Keratinocyte (primary cell): ENCODE results near the gene HPCAL1. TPM values are rescaled to one million over a fixed set of nuclear protein-coding genes. Genes with fewer than 3 reads are reported as not detected.

Source experiments
- DNase-seq: peaks from one replicate; pipeline ENCODE4 v3.0.0-alpha.2; 2011; ENCODE audit warnings: low read depth, missing footprints, low spot score
- FAIRE-seq: peaks from 2 replicates; lab custom pipeline; 2011; peaks lifted over from hg19 to GRCh38; lab: Jason Lieb, UNC
- H2AFZ ChIP-seq: 2 replicates; pipeline ENCODE4 v1.6.0; 2012; ENCODE audit warnings: low read length, control low read depth, inconsistent platforms; ENCODE audit not compliant: control insufficient read depth
- H3K27ac ChIP-seq: 2 replicates; pipeline ENCODE4 v1.5.1; 2011; ENCODE audit warnings: low read length; ENCODE audit not compliant: control insufficient read depth, insufficient read depth
- H3K27me3 ChIP-seq: 3 replicates; pipeline ENCODE4 v1.6.0; 2011; ENCODE audit warnings: low read length; ENCODE audit not compliant: control insufficient read depth, insufficient read depth; ENCODE audit errors: extremely low read depth
- H3K36me3 ChIP-seq, 2 experiments: 2 replicates in 1 of 2; 3 replicates in 1 of 2; pipeline ENCODE4 v1.5.1; 2011; ENCODE audit warnings: low read length in 2 of 2, mild to moderate bottlenecking in 1 of 2; ENCODE audit not compliant: control insufficient read depth in 2 of 2, insufficient read depth in 2 of 2; ENCODE audit errors: extremely low read depth in 1 of 2
- H3K4me1 ChIP-seq: 3 replicates; pipeline ENCODE4 v1.5.1; 2011; ENCODE audit warnings: low read length; ENCODE audit not compliant: control insufficient read depth, insufficient read depth; ENCODE audit errors: extremely low read depth
- H3K4me2 ChIP-seq: 3 replicates; pipeline ENCODE4 v1.6.0; 2011; ENCODE audit warnings: low read depth, low read length; ENCODE audit not compliant: control insufficient read depth, insufficient read depth; ENCODE audit errors: extremely low read depth
- H3K4me3 ChIP-seq, 3 experiments: fragments of 200-600 bp in 1 of 3; sonication (generic) in 1 of 3; 2 replicates in 2 of 3; 3 replicates in 1 of 3; pipeline ENCODE4 v1.5.1; 2011 to 2016; ENCODE audit warnings: low read length in 3 of 3, mild to moderate bottlenecking in 3 of 3, control low read depth in 2 of 3, inconsistent platforms in 1 of 3, low read depth in 1 of 3, mixed read lengths in 1 of 3, mixed run types in 1 of 3, moderate library complexity in 1 of 3; ENCODE audit not compliant: control insufficient read depth in 2 of 3, insufficient read depth in 2 of 3; ENCODE audit errors: extremely low read depth in 1 of 3
- H3K79me2 ChIP-seq: 2 replicates; pipeline ENCODE4 v1.6.0; 2012; ENCODE audit warnings: low read length; ENCODE audit not compliant: control insufficient read depth, insufficient read depth
- H3K9ac ChIP-seq: 3 replicates; pipeline ENCODE4 v1.6.0; 2011; ENCODE audit warnings: low read length; ENCODE audit not compliant: control insufficient read depth, insufficient read depth; ENCODE audit errors: extremely low read depth
- H3K9me1 ChIP-seq: 3 replicates; pipeline ENCODE4 v1.6.0; 2011; ENCODE audit warnings: low read length; ENCODE audit not compliant: control insufficient read depth, insufficient read depth; ENCODE audit errors: extremely low read depth
- H3K9me3 ChIP-seq: 2 replicates; pipeline ENCODE4 v1.5.1; 2012; ENCODE audit warnings: low read depth, low read length; ENCODE audit not compliant: control insufficient read depth
- H4K20me1 ChIP-seq: 3 replicates; pipeline ENCODE4 v1.6.0; 2011; ENCODE audit warnings: low read length; ENCODE audit not compliant: control insufficient read depth, insufficient read depth; ENCODE audit errors: extremely low read depth
- CTCF ChIP-seq, 3 experiments: IDR thresholded peaks in 1 of 3; conservative IDR thresholded peaks in 1 of 3; optimal IDR thresholded peaks in 1 of 3; 2 replicates in 2 of 3; 3 replicates in 1 of 3; pipeline versions ENCODE3 to v1.5.1; 2011; ENCODE audit warnings: low read length in 3 of 3, mild to moderate bottlenecking in 3 of 3, moderate library complexity in 2 of 3, control low read depth in 1 of 3, inconsistent platforms in 1 of 3; ENCODE audit not compliant: insufficient read depth in 2 of 3; ENCODE audit errors: extremely low read depth in 1 of 3
- EZH2 ChIP-seq: IDR thresholded peaks from one replicate; pipeline ENCODE4 v1.6.1; 2012; ENCODE audit warnings: inconsistent platforms, mild to moderate bottlenecking, low read length, moderate library complexity
- dilution Hi-C: fragments of 300-500 bp; cut with MboI; formaldehyde crosslinking; loops from one replicate; pipeline ENCODE4 v1.7.0; 2020; ENCODE audit warnings: low sequenced_read_pairs; ENCODE audit not compliant: extremely low pct_ligation_motif_present
- polyA plus RNA-seq, 5 experiments: library from polyadenylated mRNA; depleted of rRNA in 3 of 5; stranded (reverse) in 3 of 5; stranded (forward) in 1 of 5; unstranded in 1 of 5; fragments of >200 nt; gene quantifications; 1 replicate in 1 of 5; 2 replicates in 3 of 5; 3 replicates in 1 of 5; pipeline versions ENCODE4 v1.2.1 to v1.2.3, GENCODE V29; 2011 to 2012; ENCODE audit warnings: missing spikeins in 2 of 5, low read depth in 1 of 5, low replicate concordance in 1 of 5

The HPCAL1 gene
- polyA plus RNA-seq, 1 donor (not counting 4 experiments of a cell fraction or from before 2014, with no cell fraction given): 18.0 TPM

GRCh38 chr2:10471046-10471571, 168.4 kb downstream of the HPCAL1 start:
- dilution Hi-C loops: no loop called here
- no peaks in the 10 kb centered on the region for H3K9me3 ChIP-seq

GRCh38 chr2:10471955-10472354, 169.3 kb downstream of the HPCAL1 start:
- no peaks in the 10 kb centered on the region for H4K20me1 ChIP-seq
- H3K27me3 ChIP-seq: no peaks in the 10 kb centered on the region
- no peaks in the 10 kb centered on the region for H3K4me1 ChIP-seq
- no peaks in the 10 kb centered on the region for H3K9me3 ChIP-seq
- dilution Hi-C loops: no loop called here
- no peaks in the 10 kb centered on the region for H3K36me3 ChIP-seq
- H3K9me1 ChIP-seq: no peaks in the 10 kb centered on the region
- no peak overlapping the region for H3K27ac ChIP-seq
- no peaks in the 10 kb centered on the region for H3K79me2 ChIP-seq
- TF ChIP-seq CTCF (optimal IDR thresholded peaks at IDR 0.05 in 1 of 3, IDR thresholded peaks at IDR 0.05 in 1 of 3, conservative IDR thresholded peaks at IDR 0.05 in 1 of 3; ENCODE audit: extremely low read depth in 1 of 3, insufficient read depth in 2 of 3, low read length in 3 of 3): no peak
- TF ChIP-seq EZH2: no peak
- no peak overlapping the region for H3K4me2 ChIP-seq
- no peak overlapping the region for H3K4me3 ChIP-seq
- DNase-seq: no peak
- no peak overlapping the region for H3K9ac ChIP-seq
- H2AFZ ChIP-seq: no peak overlapping the region
- no peak for FAIRE-seq

More at GRCh38 chr2:10471046-10471571, 168.4 kb downstream of the HPCAL1 start:
- no peaks in the 10 kb centered on the region for H3K4me1 ChIP-seq
- no peaks in the 10 kb centered on the region for H3K79me2 ChIP-seq
- H3K27me3 ChIP-seq: no peaks in the 10 kb centered on the region
- TF ChIP-seq EZH2: no peak
- TF ChIP-seq CTCF (optimal IDR thresholded peaks at IDR 0.05 in 1 of 3, IDR thresholded peaks at IDR 0.05 in 1 of 3, conservative IDR thresholded peaks at IDR 0.05 in 1 of 3; ENCODE audit: extremely low read depth in 1 of 3, insufficient read depth in 2 of 3, low read length in 3 of 3): no peak
- no peaks in the 10 kb centered on the region for H3K9me1 ChIP-seq
- FAIRE-seq (no peak), DNase-seq (no peak)
- H3K9ac ChIP-seq: no peak overlapping the region
- no peak overlapping the region for H3K4me3 ChIP-seq
- H2AFZ ChIP-seq: no peak overlapping the region
- H3K4me2 ChIP-seq: no peak overlapping the region
- H3K36me3 ChIP-seq: no peaks in the 10 kb centered on the region
- no peak overlapping the region for H3K27ac ChIP-seq
- no peaks in the 10 kb centered on the region for H4K20me1 ChIP-seq
